GM12872 (cell line): ENCODE data around the gene EPAS1.

Experiments
- TF ChIP-seq, protein P1 (sequence below): IDR thresholded peaks from 3 replicates; pipeline ENCODE4 v1.5.1; 2011; ENCODE audit warnings: low read depth, mild to moderate bottlenecking, low read length, moderate library complexity; ENCODE audit not compliant: insufficient read depth

Gene EPAS1

DNA sequence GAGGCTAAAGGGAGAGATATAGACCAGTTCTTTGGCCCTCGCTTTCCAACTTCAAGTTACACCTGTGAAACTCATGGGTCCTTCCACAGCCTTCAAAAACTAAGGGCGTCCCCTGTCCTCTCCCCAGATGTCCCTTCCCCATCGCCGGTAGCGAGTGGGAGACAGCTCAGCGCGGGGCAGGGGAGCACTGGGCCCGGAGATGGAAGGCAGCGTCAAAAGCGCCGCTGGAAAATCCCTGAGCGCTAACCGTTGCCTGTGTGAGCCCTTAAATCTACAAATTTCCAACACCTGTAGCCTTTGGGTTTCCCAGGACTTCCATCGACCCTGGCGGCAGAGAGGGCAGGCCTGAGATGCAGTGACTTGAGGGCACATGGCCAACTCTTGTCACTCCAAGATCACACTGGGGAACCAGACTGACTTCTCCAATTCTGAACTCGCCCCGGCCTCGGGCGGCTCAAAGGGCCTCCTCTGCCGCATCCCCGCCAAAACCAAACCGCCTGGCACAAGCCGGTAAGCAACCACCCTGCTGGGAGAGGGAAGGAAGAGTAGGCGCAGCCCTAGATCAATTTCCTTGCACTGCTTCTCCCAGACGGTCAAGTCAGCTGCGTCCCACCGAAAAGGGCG is 879 bp upstream of the EPAS1 start:
- TF ChIP-seq, protein P1, sequence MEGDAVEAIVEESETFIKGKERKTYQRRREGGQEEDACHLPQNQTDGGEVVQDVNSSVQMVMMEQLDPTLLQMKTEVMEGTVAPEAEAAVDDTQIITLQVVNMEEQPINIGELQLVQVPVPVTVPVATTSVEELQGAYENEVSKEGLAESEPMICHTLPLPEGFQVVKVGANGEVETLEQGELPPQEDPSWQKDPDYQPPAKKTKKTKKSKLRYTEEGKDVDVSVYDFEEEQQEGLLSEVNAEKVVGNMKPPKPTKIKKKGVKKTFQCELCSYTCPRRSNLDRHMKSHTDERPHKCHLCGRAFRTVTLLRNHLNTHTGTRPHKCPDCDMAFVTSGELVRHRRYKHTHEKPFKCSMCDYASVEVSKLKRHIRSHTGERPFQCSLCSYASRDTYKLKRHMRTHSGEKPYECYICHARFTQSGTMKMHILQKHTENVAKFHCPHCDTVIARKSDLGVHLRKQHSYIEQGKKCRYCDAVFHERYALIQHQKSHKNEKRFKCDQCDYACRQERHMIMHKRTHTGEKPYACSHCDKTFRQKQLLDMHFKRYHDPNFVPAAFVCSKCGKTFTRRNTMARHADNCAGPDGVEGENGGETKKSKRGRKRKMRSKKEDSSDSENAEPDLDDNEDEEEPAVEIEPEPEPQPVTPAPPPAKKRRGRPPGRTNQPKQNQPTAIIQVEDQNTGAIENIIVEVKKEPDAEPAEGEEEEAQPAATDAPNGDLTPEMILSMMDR, result no peak

DNA sequence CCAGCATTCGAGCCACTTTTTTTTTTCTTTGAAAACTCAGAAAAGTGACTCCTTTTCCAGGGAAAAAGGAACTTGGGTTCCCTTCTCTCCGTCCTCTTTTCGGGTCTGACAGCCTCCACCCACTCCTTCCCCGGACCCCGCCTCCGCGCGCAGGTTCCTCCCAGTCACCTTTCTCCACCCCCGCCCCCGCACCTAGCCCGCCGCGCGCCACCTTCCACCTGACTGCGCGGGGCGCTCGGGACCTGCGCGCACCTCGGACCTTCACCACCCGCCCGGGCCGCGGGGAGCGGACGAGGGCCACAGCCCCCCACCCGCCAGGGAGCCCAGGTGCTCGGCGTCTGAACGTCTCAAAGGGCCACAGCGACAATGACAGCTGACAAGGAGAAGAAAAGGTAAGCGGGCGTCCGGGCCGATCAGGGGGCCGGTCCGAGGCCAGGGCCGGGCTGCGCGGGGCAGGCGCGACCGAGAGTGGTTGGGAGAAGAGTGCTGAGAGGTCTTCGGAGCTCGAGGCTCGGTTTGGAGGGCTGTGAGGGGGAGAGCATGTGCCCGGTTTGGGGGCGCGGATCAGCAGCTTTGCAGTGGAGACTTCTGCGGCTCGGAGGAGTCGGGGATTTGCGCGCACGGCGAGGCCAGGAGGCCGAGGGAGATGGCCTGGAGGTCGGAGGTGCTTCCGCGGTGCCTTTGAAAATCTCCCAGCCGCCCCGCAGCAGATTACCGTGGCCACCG is 502 bp downstream of the EPAS1 start:
- TF ChIP-seq, protein P1, result no peak

DNA sequence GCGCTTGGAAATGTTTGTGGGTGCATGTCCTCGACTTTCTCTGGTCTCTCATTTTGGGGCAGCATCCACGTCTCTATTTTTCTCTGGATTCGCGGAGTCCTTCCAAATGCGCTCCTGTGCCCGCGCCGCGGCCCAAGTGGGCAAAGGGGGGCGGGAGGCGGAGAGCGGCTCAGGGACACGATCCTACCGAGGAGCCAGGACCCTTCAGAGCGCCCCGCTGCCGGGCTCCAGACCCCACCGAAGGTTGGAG is 990 bp downstream of the EPAS1 start:
- TF ChIP-seq, protein P1, result no peak

DNA sequence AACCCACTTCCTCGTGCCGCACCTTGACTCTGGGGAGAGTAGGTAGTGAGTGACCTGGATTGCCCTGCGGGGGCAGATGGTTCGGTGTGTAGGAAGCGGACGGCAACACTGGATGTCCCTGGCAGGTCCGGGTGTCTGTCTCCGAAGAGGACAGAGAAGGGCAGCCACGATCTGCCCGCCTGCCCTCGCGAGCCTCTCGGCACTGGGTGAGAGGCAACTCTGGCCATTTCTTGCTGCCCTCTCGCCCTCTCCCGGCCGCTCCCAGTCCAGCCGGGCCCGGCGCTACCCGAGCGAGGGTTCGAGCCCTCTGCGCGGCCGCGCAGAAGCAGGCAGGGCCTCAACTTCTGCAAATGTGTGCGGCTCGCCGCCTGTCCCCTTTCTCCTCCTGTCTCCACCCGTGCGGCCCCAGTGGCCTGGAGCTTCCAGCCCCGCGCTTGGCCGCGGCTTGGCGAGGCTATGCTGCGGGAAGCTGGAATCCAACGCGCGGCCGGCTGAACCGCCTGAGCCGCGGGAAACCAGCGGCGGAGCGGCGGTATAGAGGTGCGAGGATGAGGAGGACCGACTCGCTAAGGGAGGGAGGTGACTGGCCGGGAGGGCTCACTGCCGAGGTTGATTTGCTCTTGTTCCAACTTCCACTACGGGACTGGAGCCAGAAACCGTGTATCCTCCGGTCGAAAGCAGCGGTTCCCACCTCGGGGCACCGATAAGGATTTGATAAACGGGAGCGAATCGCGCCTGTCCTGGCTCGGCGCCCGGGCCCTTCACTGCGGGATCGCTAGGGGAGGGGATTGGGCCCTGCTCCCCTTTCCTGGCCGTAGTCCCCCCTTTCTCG is 1.5 kb downstream of the EPAS1 start:
- TF ChIP-seq, protein P1, result 0 out of 3 replicates have a peak, but pooled peaks have one; percentile 20

DNA sequence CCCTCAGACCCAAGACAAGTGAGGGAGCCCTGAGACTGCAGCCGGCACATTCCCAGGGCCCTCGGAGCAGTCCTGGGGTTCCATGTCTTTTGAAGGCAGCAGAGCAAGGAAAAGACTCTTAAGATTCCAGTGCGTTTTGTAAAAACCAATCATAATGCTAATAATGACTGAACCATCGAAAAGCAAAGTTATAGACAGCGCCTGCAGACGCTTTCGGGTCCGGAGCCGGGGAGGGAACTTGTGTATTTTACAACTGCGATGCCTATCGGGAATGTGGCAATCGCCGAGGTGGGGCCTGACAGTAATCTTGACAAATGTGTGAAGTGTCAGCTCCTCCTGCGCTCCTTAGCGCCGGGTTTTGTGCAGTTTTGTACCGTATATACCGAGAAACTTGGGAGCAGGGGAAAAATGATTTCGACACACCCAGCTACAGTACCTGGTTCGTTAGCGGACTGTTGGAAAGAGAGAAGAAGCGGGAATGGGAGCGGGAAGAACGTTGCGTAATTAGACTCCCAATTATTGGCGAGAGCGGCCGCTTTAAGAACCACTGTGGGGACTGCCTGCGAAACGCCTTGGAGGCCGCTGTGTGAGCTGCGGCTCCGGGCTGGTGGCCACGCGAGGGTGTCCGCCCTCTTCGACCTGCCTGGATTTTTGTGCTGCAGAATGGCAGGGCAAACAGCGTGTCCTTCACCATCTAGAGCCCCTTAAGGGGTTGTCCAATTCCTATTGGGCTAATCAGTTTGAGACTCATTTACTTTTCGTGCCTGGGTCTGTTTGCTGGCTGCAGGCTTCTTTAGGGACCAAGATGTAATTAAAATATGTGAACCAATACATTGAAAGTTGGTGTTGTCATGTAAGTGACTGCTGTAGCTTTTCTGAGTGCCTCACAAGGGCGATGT is 2.4 kb downstream of the EPAS1 start:
- TF ChIP-seq, protein P1, result no peak

DNA sequence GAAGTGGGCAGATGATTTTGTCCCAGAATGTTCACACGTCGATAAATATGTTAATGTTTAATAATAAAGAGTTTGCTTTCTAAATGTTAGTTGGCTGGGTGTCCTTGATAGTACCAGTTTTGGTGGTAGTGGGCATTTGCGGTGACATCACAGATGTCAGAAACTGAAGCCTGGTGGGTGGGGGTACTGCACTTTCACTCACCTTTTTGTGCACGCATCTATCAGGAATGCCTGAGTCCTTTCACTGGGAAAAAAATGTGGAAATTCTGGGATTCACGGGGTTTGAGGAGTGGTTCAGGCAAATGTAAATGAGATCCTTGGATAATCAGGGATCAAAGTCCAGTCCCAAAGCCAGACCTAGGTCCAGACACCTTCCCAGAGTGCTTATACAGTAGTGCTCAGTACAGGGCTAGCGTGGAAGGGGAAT is 3.2 kb downstream of the EPAS1 start:
- TF ChIP-seq, protein P1, result no peak
